NCI-H1694 treated with DMSO at 0.1 percent for 48 hours (cell line): ENCODE measurements around the gene MT1H.
"Not testable (repeated sequence)": the region's sequence is repeated elsewhere in the genome, so short reads cannot be mapped to it uniquely, and the experiment has no call there.

Source experiments
- DNase-seq: peaks from one replicate; lab custom pipeline; 2025; lab: John Stamatoyannopoulos, UW

Gene MT1H

DNA sequence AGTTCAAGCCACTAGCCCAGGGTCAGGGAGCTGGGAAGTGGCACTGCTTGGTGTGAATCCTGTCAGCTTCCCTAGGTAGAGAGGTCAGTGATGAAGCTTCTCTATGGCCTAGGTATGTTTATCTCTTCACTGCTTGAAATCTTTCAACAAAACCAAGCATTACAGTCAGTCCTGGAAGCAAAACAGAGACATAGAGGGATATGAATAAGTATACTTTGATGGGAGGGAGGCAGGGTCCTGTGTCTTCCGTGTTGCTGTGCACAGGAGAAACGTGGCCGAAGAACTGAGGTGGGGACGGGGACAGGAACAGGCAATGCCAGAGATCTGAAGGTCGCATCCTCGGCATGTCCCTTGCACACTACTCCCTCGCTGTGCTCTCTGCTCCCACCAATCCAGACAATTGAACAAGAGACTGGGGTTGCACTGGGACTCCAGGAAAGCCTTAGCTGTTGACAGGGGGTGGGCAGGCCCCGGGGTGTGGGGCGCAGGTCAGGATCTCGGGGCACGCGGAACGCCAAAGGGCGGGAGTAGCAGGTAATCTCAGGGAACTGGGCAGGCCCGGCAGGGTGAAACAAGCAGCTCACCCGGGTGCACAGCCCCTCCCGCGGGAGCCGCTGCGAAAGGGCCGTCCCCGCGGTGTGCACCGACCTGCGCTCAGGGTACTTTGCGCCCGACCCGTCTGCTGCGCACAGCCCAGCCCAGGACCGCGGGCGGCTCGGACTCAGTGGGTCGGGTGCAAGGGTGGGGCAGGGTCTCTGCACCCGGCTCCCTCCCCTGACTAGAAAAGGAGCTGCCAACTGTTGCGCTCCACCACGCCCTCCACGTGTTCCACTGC lies at the start of gene MT1H:
MT1H (plus strand) TSS at position 810 of the 835 bp plus-strand sequence. CDS start 71 bp downstream, outside the sequence.
- no peak for DNase-seq

DNA sequence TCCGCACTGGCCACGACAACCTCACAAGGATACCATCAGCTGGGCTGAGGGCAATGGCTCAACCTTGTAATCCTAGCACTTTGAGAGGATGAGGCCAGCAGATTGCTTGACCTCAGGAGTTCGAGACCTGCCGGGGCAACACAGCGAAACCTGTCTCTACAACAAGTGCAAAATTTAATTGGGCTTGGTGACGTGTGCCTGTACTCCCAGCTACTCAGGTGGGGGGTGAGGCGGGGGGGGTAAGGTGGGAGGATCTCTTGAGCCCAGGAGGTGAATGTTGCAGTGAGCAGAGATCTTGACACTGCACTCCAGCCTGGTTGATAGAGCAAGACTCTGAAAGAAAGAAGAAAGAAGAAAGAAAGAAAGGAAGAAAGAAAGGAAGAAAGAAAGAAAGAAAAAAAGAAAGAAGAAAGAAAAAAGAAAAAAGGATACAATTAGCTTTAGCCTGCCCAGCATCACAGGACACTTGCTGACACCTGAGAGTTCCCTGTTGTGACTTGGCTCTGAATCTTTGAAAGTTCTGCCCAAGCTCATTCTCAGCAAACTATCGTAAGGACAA lies 49.2 kb upstream of the MT1H start:
- DNase-seq: no peak

DNA sequence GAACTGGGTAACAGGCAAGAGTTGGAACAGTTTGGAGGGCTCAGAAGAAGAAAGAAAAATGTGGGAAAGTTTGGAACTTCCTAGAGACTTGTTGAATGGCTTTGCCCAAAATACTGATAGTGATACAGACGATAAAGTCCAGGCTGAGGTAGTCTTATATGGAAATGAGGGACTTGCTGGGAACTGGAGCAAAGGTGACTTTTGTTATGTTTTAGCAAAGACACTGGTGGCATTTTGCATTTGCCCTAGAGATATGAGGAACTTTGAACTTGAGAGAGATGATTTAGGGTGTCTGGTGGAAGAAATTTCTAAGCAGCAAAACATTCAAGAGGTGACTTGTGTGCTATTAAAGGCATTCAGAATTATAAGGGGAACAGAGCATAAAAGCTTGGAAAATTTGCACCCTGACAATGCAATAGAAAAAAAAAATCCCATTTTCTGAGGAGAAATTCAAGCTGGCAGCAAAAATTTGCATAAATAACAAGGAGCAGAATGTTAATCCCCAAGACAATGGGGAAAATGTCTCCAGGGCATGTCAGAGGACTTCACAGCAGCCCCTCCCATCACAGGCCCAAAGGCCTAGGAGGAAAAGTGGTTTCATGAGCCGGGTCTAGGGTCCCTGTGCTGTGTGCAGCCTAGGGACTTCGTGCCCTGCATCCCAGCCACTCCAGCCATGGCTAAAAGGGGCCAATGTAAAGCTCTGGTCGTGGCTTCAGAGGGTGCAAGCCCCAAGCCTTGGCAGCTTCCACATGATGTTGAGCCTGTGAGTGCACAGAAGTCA lies 47.8 kb upstream of the MT1H start:
- not testable (repeated sequence) for DNase-seq

DNA sequence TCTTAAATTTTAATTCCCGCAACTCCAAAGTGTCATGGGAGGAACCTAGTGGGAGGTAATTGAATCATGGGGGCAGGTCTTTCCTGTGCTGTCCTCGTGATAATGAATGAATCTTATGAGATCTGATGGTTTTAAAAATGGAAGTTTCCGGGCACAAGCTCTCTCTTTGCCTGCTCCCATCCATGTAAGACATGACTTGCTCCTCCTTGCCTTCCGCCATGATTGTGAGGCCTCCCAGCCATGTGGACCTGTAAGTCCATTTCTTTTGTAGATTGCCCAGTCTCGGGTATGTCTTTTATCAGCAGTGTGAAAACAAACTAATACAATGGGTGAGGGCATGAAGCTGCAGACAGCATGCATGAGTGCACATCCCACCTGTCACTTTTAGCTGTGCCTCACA lies 46.4 kb upstream of the MT1H start:
- not testable (repeated sequence) for DNase-seq

DNA sequence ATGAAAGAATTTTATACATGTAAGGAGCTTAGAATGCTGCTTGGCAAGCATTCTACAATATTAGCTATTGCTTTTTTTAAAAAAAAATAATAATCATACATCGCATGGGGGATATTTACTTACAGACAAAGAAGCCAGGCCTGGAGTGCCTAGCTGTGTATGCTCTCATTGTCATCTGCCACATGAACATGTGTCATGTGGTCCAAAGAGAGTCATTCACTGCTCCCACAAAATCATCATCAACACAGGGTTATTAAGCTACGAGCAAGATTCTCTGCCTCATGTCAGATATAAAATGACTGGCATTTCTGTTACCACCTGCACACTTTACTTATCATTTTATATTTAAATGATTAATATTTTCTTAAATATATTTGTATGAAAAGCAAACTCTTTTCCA lies 46.0 kb upstream of the MT1H start:
- DNase-seq: no peak

DNA sequence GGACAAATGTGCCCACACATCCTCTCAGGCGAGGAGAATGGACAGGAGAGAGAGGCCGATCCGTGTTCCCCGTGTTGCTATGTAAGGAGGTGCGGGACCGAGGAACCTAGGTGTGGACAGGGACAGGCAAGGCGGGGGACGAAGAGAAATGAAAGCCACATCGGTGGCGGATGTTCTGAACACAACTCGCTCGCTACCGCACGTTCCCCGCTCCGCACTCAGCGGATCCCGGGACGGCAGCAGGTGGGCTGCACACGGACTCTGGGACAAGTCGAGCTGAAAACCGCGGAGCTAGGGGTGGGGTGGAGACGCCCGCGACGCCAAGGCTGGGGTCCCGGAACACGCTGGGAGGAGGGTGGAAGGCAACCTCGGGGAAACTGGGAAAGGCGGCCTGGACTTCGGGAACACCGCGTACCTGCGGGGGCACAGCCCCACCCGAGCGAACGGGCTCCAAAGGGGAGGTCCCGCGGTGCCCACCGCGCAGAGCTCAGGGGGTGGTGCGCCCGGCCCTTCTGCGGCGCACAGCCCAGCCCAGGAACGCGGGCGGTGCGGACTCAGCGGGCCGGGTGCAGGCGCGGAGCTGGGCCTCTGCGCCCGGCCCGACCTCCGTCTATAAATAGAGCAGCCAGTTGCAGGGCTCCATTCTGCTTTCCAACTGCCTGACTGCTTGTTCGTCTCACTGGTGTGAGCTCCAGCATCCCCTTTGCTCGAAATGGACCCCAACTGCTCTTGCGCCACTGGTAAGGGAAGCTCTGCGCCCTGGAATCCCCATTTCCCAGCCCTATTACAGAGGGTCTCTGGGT lies 44.3 kb upstream of the MT1H start, which contains the start of gene MT1E:
MT1E (plus strand) TSS at position 642 of the 803 bp plus-strand sequence; CDS start at position 713, 71 bp downstream.
- DNase-seq: no peak

DNA sequence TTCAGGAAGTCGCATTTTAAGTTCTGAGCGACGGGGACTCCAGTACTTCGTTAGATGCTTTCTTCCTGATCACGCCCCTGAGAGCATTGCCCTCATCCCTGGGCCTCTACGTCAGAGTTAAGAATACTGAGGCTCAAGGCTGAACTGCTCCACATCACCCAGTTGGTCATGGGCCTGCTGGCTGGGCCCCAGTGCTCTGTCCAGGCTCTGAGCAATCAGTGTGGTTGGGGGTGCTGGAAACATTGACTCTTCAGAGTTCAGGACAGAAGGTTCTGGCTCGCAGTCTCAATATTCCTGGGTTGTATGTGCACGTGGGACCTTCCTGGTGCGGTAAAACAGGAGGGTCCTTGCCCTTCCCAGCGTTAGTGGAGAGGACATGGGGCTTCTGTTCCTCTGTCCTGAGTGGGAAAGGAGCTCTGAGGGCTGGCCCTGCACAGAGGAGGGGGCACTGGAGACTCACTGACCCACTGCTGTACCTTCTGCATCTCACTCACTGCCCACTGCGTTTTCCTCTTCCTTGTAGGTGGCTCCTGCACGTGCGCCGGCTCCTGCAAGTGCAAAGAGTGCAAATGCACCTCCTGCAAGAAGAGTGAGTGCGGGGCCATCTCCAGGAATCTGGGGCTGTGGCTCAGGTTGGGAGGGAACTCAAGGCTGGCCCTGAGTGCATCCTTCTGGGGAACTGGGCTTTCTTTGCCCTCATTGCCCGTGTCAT lies 43.5 kb upstream of the MT1H start:
- DNase-seq: no peak

DNA sequence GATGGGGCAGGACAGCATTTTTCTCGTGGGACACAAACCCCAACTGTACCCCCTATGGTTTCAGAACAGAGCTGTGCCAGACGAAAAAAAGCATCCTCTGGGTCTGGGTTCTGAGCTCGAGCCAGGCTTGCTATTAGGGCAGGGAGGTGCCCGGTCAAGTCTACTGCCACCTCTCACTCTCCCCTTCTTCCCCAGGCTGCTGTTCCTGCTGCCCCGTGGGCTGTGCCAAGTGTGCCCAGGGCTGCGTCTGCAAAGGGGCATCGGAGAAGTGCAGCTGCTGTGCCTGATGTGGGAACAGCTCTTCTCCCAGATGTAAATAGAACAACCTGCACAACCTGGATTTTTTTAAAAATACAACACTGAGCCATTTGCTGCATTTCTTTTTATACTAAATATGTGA lies 42.9 kb upstream of the MT1H start:
- no peak for DNase-seq

DNA sequence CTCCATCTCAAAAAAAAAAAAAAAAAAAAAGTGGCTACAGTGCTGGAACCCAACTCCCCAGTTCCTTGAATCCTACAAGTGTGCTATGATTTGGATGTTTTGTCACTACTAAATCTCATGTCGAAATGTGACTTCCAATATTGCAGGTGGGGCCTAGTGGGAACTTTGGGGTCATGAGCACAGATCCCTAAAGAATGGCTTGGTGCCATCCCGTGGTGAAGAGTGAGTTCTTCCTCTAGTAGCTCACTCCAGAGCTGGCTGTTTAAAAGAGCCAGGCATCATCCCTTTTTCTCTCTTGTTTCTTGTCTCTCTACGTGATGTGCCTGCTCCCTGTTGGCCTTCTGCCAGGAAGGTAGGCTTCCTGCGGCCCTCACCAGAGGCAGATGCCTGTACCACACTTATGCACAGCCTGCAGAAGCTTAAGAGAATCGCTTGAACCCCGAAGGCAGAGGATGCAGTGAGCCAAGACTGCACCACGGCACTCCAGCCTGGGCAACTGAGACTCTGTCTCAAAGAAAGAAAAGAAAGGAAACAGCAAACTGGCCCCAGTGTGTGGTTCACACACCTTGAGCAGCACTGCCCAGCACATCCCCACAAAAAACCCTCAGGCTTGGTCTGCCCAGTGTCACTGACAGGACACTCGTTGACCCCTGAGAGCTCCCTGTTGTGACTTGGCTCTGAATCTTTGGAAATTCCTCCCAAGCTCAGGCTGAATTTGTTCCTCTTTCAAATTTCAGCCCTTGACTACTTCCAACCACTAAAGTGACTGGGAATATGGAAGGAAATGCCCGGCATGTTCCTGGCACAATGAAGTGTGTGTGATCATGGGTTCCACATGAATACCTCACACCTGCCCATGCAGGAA lies 40.9 kb upstream of the MT1H start:
- DNase-seq: no peak

DNA sequence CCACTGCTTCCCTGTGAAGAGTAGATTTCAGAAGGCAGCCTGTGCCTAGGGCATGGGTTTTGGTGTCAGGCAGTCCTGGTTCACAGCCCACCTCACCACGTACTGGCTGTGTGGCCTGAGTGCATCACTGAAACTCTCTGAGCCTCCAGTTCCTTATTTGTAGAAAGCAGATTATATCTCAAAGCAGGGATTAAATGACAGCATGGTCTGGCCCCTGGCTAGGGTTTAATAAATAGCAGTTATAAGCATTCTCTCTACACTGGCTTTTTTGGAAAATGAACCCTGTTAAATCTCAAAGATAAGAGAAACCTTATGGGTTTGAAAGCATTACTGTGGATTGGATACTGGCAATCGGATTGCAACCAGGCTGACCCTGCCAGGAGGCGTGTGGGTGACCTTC lies 40.1 kb upstream of the MT1H start:
- no peak for DNase-seq

DNA sequence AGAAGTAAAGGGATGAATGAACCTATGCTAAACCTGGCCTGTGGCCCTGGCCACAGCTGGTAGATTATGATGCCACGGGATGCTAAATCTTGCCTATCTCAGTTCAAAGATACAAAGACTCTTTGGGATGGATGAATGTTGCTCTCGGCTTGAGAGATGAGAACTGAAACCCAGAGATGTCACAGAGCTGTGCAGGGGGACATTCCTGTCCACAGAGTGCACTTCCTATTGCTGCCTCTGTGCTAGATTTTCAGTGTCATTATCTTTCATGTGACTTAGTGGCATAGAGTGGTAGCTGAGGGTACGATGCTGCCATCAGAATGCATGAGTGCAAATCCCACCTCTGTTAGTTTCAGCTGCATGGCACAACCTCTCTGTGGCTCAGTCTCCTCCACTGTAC lies 39.5 kb upstream of the MT1H start:
- DNase-seq: no peak

DNA sequence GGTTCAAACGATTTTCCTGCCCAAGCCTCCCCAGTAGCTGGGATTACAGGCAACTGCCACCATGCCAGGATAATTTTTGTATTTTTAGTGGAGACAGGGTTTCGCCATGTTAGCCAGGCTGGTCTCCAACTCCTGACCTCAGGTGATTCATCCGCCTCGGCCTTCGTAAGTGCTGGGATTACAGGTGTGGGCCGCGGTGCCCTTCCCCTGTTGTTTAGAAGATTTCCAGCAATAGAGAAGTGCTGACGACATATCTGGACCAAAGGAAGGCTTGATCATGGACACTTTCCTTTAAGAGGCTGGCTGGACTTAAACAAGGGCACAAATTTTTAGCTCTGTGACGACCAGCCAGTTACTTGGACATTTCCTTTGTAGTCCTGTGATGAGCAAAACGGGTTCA lies 38.4 kb upstream of the MT1H start:
- no peak for DNase-seq

DNA sequence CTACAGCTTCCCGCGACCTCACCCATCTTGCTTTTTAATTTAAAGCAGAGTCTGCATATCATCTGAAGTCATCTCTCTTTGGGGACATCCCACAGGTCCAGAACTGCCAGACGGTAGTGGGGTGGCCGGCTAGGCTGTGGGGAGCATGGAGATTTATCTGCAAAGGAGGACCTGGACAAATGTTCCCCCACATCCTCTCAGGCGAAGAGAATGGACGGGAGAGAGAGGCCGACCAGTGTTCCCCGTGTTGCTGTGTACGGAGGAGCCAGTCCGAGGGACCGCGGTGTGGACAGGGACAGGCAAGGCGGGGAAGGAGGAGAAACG lies 37.8 kb upstream of the MT1H start:
- DNase-seq: no peak

DNA sequence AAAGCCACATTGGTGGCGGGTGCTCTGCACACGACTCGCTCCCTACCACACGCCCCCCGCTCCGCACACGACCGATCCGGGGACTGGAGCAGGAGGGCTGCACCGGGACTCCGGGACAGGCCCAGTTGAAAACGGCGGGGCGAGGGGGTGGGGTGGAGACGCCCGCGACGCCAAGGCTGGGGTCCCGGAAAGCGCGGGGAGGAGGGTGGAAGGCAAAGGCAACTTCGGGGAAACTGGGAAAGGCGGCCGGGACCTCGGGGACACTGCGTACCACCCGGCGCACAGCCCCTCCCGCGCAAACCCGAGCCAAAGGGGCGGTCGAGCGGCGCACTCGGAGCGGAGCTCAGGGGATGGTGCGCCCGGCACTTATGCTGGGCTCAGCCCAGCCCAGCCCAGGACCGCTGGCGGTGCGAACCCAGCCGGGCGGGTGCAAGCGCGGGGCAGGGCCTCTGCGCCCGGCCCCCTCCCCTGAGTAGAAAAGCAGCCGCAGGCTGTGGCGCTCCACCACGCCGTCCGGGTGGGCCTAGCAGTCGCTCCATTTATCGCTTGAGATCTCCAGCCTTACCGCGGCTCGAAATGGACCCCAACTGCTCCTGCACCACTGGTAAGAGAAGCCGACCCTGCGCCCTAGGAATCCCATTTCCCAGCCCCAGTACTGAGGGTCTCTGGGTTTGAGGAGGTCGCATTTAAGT lies 37.3 kb upstream of the MT1H start, which contains the start of gene MT1M:
MT1M (plus strand) TSS at position 504 of the 692 bp plus-strand sequence; CDS start at position 577, 73 bp downstream.
- DNase-seq: no peak

DNA sequence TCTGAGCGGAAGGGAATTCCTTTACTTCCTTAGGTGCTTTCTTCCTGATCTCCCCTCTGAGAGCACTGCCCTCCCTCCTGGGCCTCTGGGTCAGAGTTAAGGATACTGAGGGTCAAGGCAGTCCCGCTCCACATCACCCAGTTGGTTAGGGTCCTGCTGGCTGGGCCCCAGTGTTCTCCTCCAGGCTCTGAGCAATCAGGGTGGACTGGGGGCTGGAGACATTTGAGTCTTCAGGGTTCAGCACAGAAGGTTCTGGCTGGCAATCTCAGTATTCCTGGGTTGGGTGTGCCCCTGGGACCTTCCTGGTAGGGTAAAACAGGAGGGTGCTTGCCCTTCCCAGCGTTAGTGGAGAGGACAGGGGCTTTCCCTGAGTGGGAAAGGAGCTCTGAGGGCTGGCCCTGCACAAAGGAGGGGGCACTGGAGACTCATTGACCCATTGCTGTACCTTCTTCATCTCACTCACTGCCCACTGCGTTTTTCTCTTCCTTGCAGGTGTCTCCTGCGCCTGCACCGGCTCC lies 36.7 kb upstream of the MT1H start:
- no peak for DNase-seq

DNA sequence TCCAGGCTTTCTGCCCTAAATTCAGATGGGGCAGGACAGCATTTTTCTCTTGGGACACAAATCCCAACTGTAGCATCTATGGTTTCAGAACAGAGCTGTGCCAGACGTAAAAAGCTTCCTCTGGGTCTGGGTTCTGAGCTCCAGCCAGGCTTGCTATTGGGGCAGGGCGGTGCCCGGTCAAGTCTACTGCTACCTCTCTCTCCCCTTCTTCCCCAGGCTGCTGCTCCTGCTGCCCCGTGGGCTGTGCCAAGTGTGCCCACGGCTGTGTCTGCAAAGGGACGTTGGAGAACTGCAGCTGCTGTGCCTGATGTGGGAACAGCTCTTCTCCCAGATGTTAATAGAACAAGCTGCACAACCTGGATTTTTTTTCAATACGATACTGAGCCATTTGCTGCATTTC lies 36.1 kb upstream of the MT1H start:
- DNase-seq: no peak

DNA sequence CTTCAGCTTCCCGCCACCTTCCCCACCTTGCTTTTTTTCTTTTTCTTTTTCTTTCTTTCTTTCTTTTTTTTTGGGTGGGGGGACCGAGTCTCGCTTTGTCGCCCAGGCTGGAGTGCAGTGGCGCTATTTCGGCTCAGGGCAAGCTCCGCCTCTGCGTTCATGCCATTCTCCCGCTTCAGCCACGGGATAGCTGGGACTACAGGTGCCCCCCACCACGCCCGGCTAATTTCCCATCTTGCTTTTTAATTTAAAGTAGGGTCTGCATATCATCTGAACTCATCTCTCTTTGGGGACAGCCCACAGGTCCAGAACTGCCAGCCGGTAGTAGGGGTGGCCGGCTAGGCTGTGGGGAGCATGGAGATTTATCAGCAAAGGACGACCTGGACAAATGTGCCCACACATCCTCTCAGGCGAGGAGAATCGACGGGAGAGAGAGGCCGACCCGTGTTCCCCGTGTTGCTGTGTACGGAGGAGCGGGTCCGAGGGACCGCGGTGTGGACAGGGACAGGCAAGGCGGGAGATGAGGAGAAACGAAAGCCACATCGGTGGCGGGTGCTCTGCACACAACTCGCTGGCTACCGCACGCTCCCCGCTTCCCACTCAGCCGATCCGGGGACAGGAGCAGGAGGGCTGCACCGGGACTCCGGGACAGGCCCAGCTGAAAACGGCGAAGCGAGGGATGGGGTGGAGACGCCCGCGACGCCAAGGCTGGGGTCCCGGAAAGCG lies 34.7 kb upstream of the MT1H start:
- no peak for DNase-seq

DNA sequence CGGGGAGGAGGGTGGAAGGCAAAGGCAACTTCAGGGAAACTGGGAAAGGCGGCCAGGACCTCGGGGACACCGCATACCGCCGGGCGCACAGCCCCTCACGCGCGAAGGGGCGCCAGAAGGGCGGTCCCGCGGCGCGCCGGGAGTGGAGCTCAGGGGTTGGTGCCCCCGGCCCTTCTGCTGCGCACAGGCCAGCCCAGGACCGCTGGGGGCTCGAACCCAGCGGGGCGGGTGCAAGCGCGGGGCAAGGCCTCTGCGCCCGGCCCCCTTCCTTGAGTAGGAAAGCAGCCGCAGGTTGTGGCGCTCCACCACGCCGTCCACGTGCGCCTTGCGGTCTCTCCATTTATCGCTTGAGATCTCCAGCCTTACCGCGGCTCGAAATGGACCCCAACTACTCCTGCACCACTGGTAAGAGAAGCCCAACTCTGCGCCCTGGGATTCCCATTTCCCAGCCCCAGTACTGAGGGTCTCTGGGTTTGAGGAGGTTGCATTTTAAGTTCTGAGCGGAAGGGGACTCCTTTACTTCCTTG lies 34.1 kb upstream of the MT1H start:
- no peak for DNase-seq
